HepG2 (cell line): ENCODE data around the gene UNC5A. TPM values are rescaled to one million over a fixed set of nuclear protein-coding genes. Genes with fewer than 3 reads are reported as not detected.

Source experiments
- ARID2 ChIP-seq: sonication (generic); formaldehyde crosslinking; IDR thresholded peaks from 2 replicates; pipeline ENCODE4 v1.8.1; 2022; ENCODE audit warnings: mild to moderate bottlenecking, missing genetic modification reagents, borderline replicate concordance
- CBX1 ChIP-seq: IDR thresholded peaks from one replicate; pipeline ENCODE4 v1.6.1; 2016; ENCODE audit warnings: antibody characterized with exemption, low read depth
- CHCHD3 ChIP-seq: sonication (generic); formaldehyde crosslinking; IDR thresholded peaks from 2 replicates; pipeline ENCODE4 v1.8.0; 2022; ENCODE audit warnings: mild to moderate bottlenecking, missing genetic modification reagents, moderate library complexity
- DMAP1 ChIP-seq: IDR thresholded peaks from 2 replicates; pipeline ENCODE4 v1.6.1; 2016
- FLYWCH1 ChIP-seq: sonication (generic); formaldehyde crosslinking; IDR thresholded peaks from 2 replicates; pipeline ENCODE4 v1.8.1; 2023; ENCODE audit warnings: mild to moderate bottlenecking, missing genetic modification reagents
- FOXO1 ChIP-seq: sonication (generic); formaldehyde crosslinking; IDR thresholded peaks from 2 replicates; pipeline ENCODE4 v1.4.0; 2020; ENCODE audit warnings: missing genetic modification reagents
- HES4 ChIP-seq: sonication (generic); formaldehyde crosslinking; IDR thresholded peaks from 2 replicates; pipeline ENCODE4 v1.9.0; 2021; ENCODE audit warnings: mild to moderate bottlenecking, missing genetic modification reagents, borderline replicate concordance
- IRX3 ChIP-seq: sonication (generic); formaldehyde crosslinking; IDR thresholded peaks from 2 replicates; pipeline ENCODE4 v1.8.1; 2023; ENCODE audit warnings: mild to moderate bottlenecking, low read depth, missing genetic modification reagents, borderline replicate concordance
- KAT2B ChIP-seq: fragments of 150-350 bp; IDR thresholded peaks from 2 replicates; pipeline ENCODE4 v1.6.1; 2014; ENCODE audit warnings: low read depth, low read length, borderline replicate concordance
- MTF2 ChIP-seq: sonication (generic); formaldehyde crosslinking; IDR thresholded peaks from 2 replicates; pipeline ENCODE4 v1.5.0; 2020; ENCODE audit warnings: missing genetic modification reagents, borderline replicate concordance
- NR3C1 ChIP-seq: sonication (generic); formaldehyde crosslinking; IDR thresholded peaks from 2 replicates; pipeline ENCODE4 v1.4.0; 2020; ENCODE audit warnings: missing genetic modification reagents
- PLRG1 ChIP-seq: fragments of 450-650 bp; conservative IDR thresholded peaks from 2 replicates; pipeline ENCODE4 v1.6.1; 2016
- RXRA ChIP-seq: sonication (generic); formaldehyde crosslinking; IDR thresholded peaks from 2 replicates; pipeline ENCODE4 v1.5.1; 2020; ENCODE audit warnings: missing genetic modification reagents
- RXRB ChIP-seq: IDR thresholded peaks from 2 replicates; pipeline ENCODE4 v1.6.1; 2016; ENCODE audit warnings: borderline replicate concordance, missing genetic modification reagents, missing compliant biosample characterization
- SAP130 ChIP-seq: IDR thresholded peaks from 2 replicates; pipeline ENCODE4 v1.6.1; 2016; ENCODE audit warnings: low read depth
- THAP11 ChIP-seq: IDR thresholded peaks from 2 replicates; pipeline ENCODE4 v1.6.1; 2016; ENCODE audit warnings: missing biosample characterization, missing genetic modification reagents
- ZKSCAN8 ChIP-seq: IDR thresholded peaks from 2 replicates; pipeline ENCODE4 v1.6.1; 2016; ENCODE audit warnings: borderline replicate concordance, missing genetic modification reagents, missing compliant biosample characterization
- ZNF329 ChIP-seq: sonication (generic); formaldehyde crosslinking; IDR thresholded peaks from 2 replicates; pipeline ENCODE4 v1.9.0; 2021; ENCODE audit warnings: low read depth, mild to moderate bottlenecking, missing genetic modification reagents
- ZNF496 ChIP-seq: sonication (generic); formaldehyde crosslinking; IDR thresholded peaks from 2 replicates; pipeline ENCODE4 v1.8.1; 2023; ENCODE audit warnings: mild to moderate bottlenecking, moderate library complexity, missing genetic modification reagents; ENCODE audit not compliant: insufficient replicate concordance
- ZNF530 ChIP-seq: sonication (generic); formaldehyde crosslinking; IDR thresholded peaks from 2 replicates; pipeline ENCODE4 v1.5.0; 2020; ENCODE audit warnings: low read depth, mild to moderate bottlenecking, missing genetic modification reagents
- ZNF747 ChIP-seq: sonication (generic); formaldehyde crosslinking; IDR thresholded peaks from 2 replicates; pipeline ENCODE4 v1.8.1; 2023; ENCODE audit warnings: missing genetic modification reagents, mild to moderate bottlenecking, borderline replicate concordance
- ZNF792 ChIP-seq: IDR thresholded peaks from 2 replicates; pipeline ENCODE4 v1.6.1; 2016
- polyA plus RNA-seq, 8 experiments: library from polyadenylated mRNA; depleted of rRNA in 3 of 8; stranded (reverse) in 7 of 8; unstranded in 1 of 8; fragments of >200 nt; fragmentation: Illumina TruSeq in 4 of 8; extraction: Trizol in 4 of 8; gene quantifications; 2 replicates each; pipeline versions ENCODE4 v1.2.1 to v1.2.3, GENCODE V29; 2011 to 2016; ENCODE audit warnings: low read depth in 4 of 8, missing spikeins in 1 of 8, mixed read lengths in 1 of 8; ENCODE audit not compliant: insufficient read depth in 1 of 8
- total RNA-seq, 5 experiments: library from RNA; depleted of rRNA; stranded (reverse); fragments of >200 nt; fragmentation: Illumina TruSeq; extraction: Trizol; gene quantifications; 2 replicates each; pipeline ENCODE4 v1.2.3, GENCODE V29; 2016; ENCODE audit warnings: low read depth in 1 of 5
- TF ChIP-seq, protein P1 (sequence below): sonication (generic); formaldehyde crosslinking; IDR thresholded peaks from 2 replicates; pipeline ENCODE4 v1.5.0; 2020; ENCODE audit warnings: missing genetic modification reagents
- TF ChIP-seq, protein P2 (sequence below): sonication (generic); formaldehyde crosslinking; IDR thresholded peaks from 2 replicates; pipeline ENCODE4 v1.5.0; 2020; ENCODE audit warnings: mild to moderate bottlenecking, missing genetic modification reagents
- TF ChIP-seq, protein P3 (sequence below): sonication (generic); formaldehyde crosslinking; conservative IDR thresholded peaks from 2 replicates; pipeline ENCODE4 v1.8.0; 2022; ENCODE audit warnings: missing genetic modification reagents
- TF ChIP-seq, protein P4 (sequence below): sonication (generic); formaldehyde crosslinking; IDR thresholded peaks from 2 replicates; pipeline ENCODE4 v1.8.0; 2022; ENCODE audit warnings: mild to moderate bottlenecking, missing genetic modification reagents, moderate library complexity

Gene UNC5A
- total and polyA plus RNA-seq, 2 of the 13 experiments (the other 11 are each of a cell fraction or from before 2014, with no cell fraction given), result not detected

DNA sequence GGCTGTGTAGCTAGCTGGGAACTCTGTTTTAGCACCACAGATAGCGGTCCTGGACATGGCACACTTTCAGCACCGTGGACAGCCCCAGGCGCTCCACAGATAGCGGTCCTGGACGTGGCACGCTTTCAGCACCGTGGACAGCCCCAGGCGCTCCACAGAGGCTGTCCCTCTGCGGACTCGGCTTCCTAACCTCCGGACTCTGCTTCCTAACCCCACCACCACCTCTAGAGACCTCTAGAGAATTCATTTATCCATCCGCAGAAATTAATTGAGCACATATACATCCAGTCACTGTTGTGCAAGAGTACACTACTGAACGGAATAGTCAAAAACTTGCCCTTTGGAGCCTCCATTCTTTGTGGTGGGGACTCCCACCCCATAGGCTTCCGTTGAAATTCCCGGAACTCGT, 27.4 kb downstream of the UNC5A start (continued):
- TF ChIP-seq FOXO1 (CRISPR knock-in tag) (peak; percentile 99), IRX3 (CRISPR knock-in tag) (peak; percentile 100), ZNF329 (CRISPR knock-in tag) (peak; percentile 98), NR3C1 (peak; percentile 97; the same call in 1 of the 2 replicates), ZNF792 (CRISPR knock-in tag) (peak; percentile 100), ZNF747 (CRISPR knock-in tag) (peak; percentile 100), RXRA (peak; percentile 95), ZKSCAN8 (peak; percentile 99), MTF2 (CRISPR knock-in tag) (peak; percentile 100), RXRB (peak; percentile 99), PLRG1 (no peak), ARID2 (peak; percentile 100), HES4 (peak; percentile 100), DMAP1 (peak; percentile 88; the same call in 1 of the 2 replicates), CHCHD3 (CRISPR knock-in tag) (peak; percentile 100), KAT2B (no peak), FLYWCH1 (peak; percentile 100), SAP130 (CRISPR knock-in tag) (peak; percentile 100), CBX1 (no peak), ZNF496 (CRISPR knock-in tag) (peak; percentile 94), ZNF530 (CRISPR knock-in tag) (peak; percentile 99), THAP11 (CRISPR knock-in tag) (peak; percentile 92)
- TF ChIP-seq, protein P1, sequence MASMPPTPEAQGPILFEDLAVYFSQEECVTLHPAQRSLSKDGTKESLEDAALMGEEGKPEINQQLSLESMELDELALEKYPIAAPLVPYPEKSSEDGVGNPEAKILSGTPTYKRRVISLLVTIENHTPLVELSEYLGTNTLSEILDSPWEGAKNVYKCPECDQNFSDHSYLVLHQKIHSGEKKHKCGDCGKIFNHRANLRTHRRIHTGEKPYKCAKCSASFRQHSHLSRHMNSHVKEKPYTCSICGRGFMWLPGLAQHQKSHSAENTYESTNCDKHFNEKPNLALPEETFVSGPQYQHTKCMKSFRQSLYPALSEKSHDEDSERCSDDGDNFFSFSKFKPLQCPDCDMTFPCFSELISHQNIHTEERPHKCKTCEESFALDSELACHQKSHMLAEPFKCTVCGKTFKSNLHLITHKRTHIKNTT (CRISPR knock-in tag), result no peak
- TF ChIP-seq, protein P2, sequence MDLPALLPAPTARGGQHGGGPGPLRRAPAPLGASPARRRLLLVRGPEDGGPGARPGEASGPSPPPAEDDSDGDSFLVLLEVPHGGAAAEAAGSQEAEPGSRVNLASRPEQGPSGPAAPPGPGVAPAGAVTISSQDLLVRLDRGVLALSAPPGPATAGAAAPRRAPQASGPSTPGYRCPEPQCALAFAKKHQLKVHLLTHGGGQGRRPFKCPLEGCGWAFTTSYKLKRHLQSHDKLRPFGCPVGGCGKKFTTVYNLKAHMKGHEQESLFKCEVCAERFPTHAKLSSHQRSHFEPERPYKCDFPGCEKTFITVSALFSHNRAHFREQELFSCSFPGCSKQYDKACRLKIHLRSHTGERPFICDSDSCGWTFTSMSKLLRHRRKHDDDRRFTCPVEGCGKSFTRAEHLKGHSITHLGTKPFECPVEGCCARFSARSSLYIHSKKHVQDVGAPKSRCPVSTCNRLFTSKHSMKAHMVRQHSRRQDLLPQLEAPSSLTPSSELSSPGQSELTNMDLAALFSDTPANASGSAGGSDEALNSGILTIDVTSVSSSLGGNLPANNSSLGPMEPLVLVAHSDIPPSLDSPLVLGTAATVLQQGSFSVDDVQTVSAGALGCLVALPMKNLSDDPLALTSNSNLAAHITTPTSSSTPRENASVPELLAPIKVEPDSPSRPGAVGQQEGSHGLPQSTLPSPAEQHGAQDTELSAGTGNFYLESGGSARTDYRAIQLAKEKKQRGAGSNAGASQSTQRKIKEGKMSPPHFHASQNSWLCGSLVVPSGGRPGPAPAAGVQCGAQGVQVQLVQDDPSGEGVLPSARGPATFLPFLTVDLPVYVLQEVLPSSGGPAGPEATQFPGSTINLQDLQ (CRISPR knock-in tag), result peak; percentile 99
- TF ChIP-seq, protein P3, sequence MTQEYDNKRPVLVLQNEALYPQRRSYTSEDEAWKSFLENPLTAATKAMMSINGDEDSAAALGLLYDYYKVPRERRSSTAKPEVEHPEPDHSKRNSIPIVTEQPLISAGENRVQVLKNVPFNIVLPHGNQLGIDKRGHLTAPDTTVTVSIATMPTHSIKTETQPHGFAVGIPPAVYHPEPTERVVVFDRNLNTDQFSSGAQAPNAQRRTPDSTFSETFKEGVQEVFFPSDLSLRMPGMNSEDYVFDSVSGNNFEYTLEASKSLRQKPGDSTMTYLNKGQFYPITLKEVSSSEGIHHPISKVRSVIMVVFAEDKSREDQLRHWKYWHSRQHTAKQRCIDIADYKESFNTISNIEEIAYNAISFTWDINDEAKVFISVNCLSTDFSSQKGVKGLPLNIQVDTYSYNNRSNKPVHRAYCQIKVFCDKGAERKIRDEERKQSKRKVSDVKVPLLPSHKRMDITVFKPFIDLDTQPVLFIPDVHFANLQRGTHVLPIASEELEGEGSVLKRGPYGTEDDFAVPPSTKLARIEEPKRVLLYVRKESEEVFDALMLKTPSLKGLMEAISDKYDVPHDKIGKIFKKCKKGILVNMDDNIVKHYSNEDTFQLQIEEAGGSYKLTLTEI (CRISPR knock-in tag), result peak; percentile 80; the same call in 1 of the 2 replicates
- TF ChIP-seq, protein P4, sequence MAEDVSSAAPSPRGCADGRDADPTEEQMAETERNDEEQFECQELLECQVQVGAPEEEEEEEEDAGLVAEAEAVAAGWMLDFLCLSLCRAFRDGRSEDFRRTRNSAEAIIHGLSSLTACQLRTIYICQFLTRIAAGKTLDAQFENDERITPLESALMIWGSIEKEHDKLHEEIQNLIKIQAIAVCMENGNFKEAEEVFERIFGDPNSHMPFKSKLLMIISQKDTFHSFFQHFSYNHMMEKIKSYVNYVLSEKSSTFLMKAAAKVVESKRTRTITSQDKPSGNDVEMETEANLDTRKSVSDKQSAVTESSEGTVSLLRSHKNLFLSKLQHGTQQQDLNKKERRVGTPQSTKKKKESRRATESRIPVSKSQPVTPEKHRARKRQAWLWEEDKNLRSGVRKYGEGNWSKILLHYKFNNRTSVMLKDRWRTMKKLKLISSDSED, result peak; percentile 100
